Measurements from ENCODE around the gene SORCS2. TPM values are rescaled to one million over a fixed set of nuclear protein-coding genes. Genes with fewer than 3 reads are reported as not detected.

The SORCS2 gene
- total RNA-seq, 2 experiments from 2014 or later: 0.03 TPM; not detected in 1

DNA sequence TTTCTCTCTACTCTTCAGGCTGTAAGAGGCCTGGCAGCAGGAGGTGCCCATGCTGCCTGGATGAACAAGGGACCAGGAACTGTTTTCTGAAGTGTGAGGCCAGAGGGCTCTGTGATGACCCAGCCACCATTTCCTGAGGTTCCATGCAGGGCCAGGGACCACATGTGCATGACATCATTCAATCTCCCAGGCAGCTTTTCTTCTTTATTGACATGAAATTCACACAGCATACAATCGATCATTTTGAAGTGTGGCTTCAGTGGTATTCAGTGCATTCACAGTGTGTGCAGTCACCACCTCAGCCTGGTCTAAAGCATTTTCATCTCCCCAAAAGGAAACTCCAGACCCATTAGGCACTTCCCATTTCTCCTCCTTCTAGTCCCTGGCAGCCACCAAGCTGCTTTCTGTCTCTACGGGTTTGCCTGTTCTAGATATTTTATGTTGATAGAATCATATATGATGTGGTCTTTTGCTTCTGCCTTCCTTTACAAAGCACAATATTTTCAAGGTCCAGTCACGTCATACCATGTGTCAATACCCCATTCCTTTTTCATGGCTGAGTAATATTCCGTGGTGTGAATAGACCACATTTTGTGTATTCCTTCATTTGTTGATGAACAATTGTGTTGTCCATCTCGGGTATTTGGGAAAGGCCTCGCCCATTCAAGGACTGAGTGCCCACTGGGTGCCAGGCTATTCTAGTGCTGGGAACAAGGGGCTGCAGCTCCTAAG lies 149.3 kb downstream of the SORCS2 start:
- no peaks in the 10 kb centered on the region for H3K79me2 ChIP-seq (ENCODE audit: insufficient read depth, low read depth, low read length)
- H3K4me3 ChIP-seq (ENCODE audit: low read depth, low read length, poor library complexity, severe bottlenecking): no peak overlapping the region
- ChIA-PET CTCF (ENCODE audit: unreplicated experiment) (no interaction called here), POLR2A (no interaction called here)
- no TSS peak for BruUV-seq (replicated peaks)
- H3K9me2 ChIP-seq (ENCODE audit: insufficient read depth, low read length): no peaks in the 10 kb centered on the region
- H3K4me1 ChIP-seq (ENCODE audit: insufficient read depth, low read length, poor library complexity, severe bottlenecking): no peaks in the 10 kb centered on the region
- H3K27ac ChIP-seq (ENCODE audit: low read depth, low read length, poor library complexity, severe bottlenecking): no peak overlapping the region
- no peak for TF ChIP-seq EZH2phosphoT487 (IDR thresholded peaks at IDR 0.05; ENCODE audit: borderline replicate concordance, low read depth, low read length)
- TF ChIP-seq, protein P1, sequence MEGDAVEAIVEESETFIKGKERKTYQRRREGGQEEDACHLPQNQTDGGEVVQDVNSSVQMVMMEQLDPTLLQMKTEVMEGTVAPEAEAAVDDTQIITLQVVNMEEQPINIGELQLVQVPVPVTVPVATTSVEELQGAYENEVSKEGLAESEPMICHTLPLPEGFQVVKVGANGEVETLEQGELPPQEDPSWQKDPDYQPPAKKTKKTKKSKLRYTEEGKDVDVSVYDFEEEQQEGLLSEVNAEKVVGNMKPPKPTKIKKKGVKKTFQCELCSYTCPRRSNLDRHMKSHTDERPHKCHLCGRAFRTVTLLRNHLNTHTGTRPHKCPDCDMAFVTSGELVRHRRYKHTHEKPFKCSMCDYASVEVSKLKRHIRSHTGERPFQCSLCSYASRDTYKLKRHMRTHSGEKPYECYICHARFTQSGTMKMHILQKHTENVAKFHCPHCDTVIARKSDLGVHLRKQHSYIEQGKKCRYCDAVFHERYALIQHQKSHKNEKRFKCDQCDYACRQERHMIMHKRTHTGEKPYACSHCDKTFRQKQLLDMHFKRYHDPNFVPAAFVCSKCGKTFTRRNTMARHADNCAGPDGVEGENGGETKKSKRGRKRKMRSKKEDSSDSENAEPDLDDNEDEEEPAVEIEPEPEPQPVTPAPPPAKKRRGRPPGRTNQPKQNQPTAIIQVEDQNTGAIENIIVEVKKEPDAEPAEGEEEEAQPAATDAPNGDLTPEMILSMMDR (conservative IDR thresholded peaks at IDR 0.05; ENCODE audit: low read length): no peak
- no peak for DNase-seq (ENCODE audit: low spot score)
- intact Hi-C loops (cut with micrococcal nuclease; ENCODE audit: unreplicated experiment): no loop called here
- no peaks in the 10 kb centered on the region for H3K9me3 ChIP-seq (ENCODE audit: low read length)
- H4K20me1 ChIP-seq (ENCODE audit: insufficient read depth, low read length): no peaks in the 10 kb centered on the region
- no peaks in the 10 kb centered on the region for H3K36me3 ChIP-seq (ENCODE audit: insufficient read depth, low read length)
- H2AFZ ChIP-seq (ENCODE audit: low read length): no peak overlapping the region
- H3K4me2 ChIP-seq (ENCODE audit: low read length): no peak overlapping the region

DNA sequence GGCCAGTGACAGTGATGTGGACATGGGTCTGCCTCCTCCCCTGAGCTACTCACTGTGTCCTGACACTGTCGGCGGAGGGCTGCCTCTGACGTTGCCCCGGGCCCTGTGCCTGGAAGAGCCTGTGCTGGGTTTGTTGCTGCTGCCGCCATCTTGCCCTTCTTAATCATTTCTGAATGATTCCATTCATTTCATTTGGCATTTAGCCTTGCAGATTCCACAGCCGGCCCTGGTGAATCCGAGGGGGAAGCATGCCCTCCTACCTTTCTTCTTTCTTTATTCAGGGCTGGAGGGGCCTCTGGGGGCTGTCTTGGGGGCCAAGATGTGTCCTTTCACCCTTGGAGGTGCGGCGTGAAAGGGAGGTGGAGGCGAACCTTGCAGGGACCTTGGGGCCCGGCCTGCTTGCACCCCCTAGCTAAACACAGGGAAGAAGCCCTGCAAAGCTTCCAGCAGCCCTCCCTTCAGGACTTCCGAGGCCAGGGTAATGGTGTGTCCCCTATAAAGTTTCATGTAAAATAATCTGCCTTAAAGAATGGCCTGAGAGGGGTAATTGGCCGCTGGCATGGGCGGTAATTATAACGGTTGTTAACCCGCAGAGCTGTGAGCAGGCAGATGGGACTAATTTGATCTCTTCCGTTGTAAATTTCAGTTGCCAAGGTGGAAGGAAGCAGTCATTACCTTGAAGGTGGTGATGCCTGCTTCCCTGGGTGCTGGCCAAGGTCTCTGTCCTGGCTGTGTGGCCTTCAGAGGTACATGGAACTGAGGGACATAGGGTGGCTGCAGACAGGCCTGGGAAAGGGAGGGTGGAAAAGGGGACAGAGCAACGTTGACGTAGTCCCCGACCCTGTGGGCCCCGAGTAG lies 150.1 kb downstream of the SORCS2 start:
- intact Hi-C loops (cut with micrococcal nuclease; ENCODE audit: unreplicated experiment): no loop called here
- Histone ChIP-seq H3K9me2 (ENCODE audit: insufficient read depth, low read length) (no peaks in the 10 kb centered on the region), H3K4me3 (ENCODE audit: low read depth, low read length, poor library complexity, severe bottlenecking) (no peak overlapping the region), H3K36me3 (ENCODE audit: insufficient read depth, low read length) (no peaks in the 10 kb centered on the region), H3K4me1 (ENCODE audit: insufficient read depth, low read length, poor library complexity, severe bottlenecking) (no peaks in the 10 kb centered on the region), H2AFZ (ENCODE audit: low read length) (no peak overlapping the region), H3K27ac (ENCODE audit: low read depth, low read length, poor library complexity, severe bottlenecking) (no peak overlapping the region), H4K20me1 (ENCODE audit: insufficient read depth, low read length) (no peaks in the 10 kb centered on the region), H3K4me2 (ENCODE audit: low read length) (no peak overlapping the region), H3K9me3 (ENCODE audit: low read length) (no peaks in the 10 kb centered on the region), H3K79me2 (ENCODE audit: insufficient read depth, low read depth, low read length) (no peaks in the 10 kb centered on the region)
- ChIA-PET POLR2A (no interaction called here), CTCF (ENCODE audit: unreplicated experiment) (no interaction called here)
- DNase-seq (ENCODE audit: low spot score): no peak
- no TSS peak for BruUV-seq (replicated peaks)
- no peak for TF ChIP-seq EZH2phosphoT487 (IDR thresholded peaks at IDR 0.05; ENCODE audit: borderline replicate concordance, low read depth, low read length)
- TF ChIP-seq, protein P1 (conservative IDR thresholded peaks at IDR 0.05; ENCODE audit: low read length): no peak

Data from OCI-LY7 (cell line).